HL-60 (cell line): ENCODE measurements around the gene C1orf226.
A peak's percentile ranks its signal among the peaks of the same experiment; 100 is the strongest.

ENCODE experiments used
- DNase-seq, 2 experiments: peaks; one replicate each; pipeline ENCODE4 v3.0.0-alpha.2; 2010 to 2020; ENCODE audit warnings: low read depth in 1 of 2, low spot score in 1 of 2
- H3K27ac ChIP-seq: fragments of 250-450 bp; sonication (Bioruptor Pico); replicated peaks from 2 replicates; pipeline ENCODE4 v1.5.1; 2020; ENCODE audit warnings: mild to moderate bottlenecking, moderate library complexity
- H3K27me3 ChIP-seq: fragments of 250-450 bp; sonication (Bioruptor Pico); 2 replicates; pipeline ENCODE4 v1.5.1; 2021; ENCODE audit warnings: mild to moderate bottlenecking, moderate library complexity; ENCODE audit not compliant: insufficient read depth, poor library complexity, severe bottlenecking
- H3K4me3 ChIP-seq: replicated peaks from 2 replicates; pipeline ENCODE4 v1.5.1; 2011; ENCODE audit warnings: mild to moderate bottlenecking, control low read depth, low read length; ENCODE audit not compliant: insufficient read depth
- CTCF ChIP-seq: IDR thresholded peaks from one replicate; pipeline ENCODE4 v1.5.1; 2011; ENCODE audit warnings: low read length, control low read depth, inconsistent platforms; ENCODE audit not compliant: insufficient read depth
- GABPA ChIP-seq: IDR thresholded peaks from 2 replicates; pipeline ENCODE4 v1.6.1; 2012; ENCODE audit warnings: low read depth
- POLR2AphosphoS5 ChIP-seq: IDR thresholded peaks from 2 replicates; pipeline ENCODE4 v1.6.1; 2012; ENCODE audit warnings: low read depth
- SPI1 ChIP-seq: IDR thresholded peaks from 2 replicates; pipeline ENCODE4 v1.6.1; 2012; ENCODE audit warnings: low read depth, mild to moderate bottlenecking, borderline replicate concordance
- TF ChIP-seq, protein P1 (sequence below): IDR thresholded peaks from 2 replicates; pipeline ENCODE4 v1.6.1; 2012; ENCODE audit warnings: low read depth; ENCODE audit not compliant: insufficient replicate concordance

The C1orf226 gene

DNA sequence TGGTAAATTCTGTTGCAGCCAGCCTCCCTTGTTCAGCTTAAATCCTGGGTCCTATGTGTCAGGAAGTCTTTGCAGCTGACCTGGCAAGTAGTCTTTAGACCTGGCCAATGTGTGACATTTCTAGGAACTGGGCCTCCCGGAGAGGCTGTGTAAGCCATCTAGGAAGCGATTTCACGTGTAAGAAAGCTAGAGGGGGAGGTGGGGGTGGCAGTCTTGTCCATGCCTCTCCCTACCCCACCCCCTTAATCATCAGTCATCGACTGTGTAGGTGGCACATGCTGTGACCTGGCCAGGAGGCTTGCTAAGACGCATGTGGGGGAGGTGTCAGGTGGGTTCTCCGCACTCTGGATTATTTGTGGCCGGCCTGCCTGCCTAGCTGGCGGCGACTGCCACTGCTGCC is 8.4 kb downstream of the C1orf226 start:
- TF ChIP-seq POLR2AphosphoS5 (no peak), GABPA (no peak), SPI1 (no peak), CTCF (no peak)
- TF ChIP-seq, protein P1, sequence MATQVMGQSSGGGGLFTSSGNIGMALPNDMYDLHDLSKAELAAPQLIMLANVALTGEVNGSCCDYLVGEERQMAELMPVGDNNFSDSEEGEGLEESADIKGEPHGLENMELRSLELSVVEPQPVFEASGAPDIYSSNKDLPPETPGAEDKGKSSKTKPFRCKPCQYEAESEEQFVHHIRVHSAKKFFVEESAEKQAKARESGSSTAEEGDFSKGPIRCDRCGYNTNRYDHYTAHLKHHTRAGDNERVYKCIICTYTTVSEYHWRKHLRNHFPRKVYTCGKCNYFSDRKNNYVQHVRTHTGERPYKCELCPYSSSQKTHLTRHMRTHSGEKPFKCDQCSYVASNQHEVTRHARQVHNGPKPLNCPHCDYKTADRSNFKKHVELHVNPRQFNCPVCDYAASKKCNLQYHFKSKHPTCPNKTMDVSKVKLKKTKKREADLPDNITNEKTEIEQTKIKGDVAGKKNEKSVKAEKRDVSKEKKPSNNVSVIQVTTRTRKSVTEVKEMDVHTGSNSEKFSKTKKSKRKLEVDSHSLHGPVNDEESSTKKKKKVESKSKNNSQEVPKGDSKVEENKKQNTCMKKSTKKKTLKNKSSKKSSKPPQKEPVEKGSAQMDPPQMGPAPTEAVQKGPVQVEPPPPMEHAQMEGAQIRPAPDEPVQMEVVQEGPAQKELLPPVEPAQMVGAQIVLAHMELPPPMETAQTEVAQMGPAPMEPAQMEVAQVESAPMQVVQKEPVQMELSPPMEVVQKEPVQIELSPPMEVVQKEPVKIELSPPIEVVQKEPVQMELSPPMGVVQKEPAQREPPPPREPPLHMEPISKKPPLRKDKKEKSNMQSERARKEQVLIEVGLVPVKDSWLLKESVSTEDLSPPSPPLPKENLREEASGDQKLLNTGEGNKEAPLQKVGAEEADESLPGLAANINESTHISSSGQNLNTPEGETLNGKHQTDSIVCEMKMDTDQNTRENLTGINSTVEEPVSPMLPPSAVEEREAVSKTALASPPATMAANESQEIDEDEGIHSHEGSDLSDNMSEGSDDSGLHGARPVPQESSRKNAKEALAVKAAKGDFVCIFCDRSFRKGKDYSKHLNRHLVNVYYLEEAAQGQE: no peak
- Histone ChIP-seq H3K27me3 (peaks cover 2% of the 10 kb centered on the region), H3K4me3 (no peak overlapping the region), H3K27ac (no peak overlapping the region)
- no peak for DNase-seq

GRCh38 chr1:162390396-162391185 is 9.1 kb downstream of the C1orf226 start:
- DNase-seq: no peak
- Histone ChIP-seq H3K27me3 (peaks cover 2% of the 10 kb centered on the region), H3K4me3 (no peak overlapping the region), H3K27ac (no peak overlapping the region)
- TF ChIP-seq SPI1: no peak
- no peak for TF ChIP-seq CTCF
- TF ChIP-seq POLR2AphosphoS5: no peak
- TF ChIP-seq, protein P1: no peak
- no peak for TF ChIP-seq GABPA

GRCh38 chr1:162391790-162392563 is 10.4 kb downstream of the C1orf226 start:
- TF ChIP-seq SPI1 (peak; percentile 23; the same call in 1 of the 2 replicates), CTCF (peak; percentile 57)
- TF ChIP-seq, protein P1: no peak
- no peak overlapping the region for H3K27ac ChIP-seq
- peaks cover 7% of the 10 kb centered on the region for H3K27me3 ChIP-seq
- H3K4me3 ChIP-seq: no peak overlapping the region
- DNase-seq: peak in 1 of 2 experiments; percentile 11
